Fibroblast of villous mesenchyme (primary cell): ENCODE results near the gene MICAL1. TPM values are rescaled to one million over a fixed set of nuclear protein-coding genes. Genes with fewer than 3 reads are reported as not detected.

Experiments
- DNase-seq: peaks from one replicate; pipeline ENCODE4 v3.0.0-alpha.2; 2010; ENCODE audit warnings: low read depth
- H3K4me3 ChIP-seq: 2 replicates; pipeline ENCODE4 v1.5.1; 2011; ENCODE audit warnings: low read depth, mild to moderate bottlenecking, low read length
- CTCF ChIP-seq: IDR thresholded peaks from 2 replicates; pipeline ENCODE4 v1.5.1; 2012; ENCODE audit warnings: low read depth, mild to moderate bottlenecking, low read length; ENCODE audit not compliant: insufficient read depth
- total RNA-seq: library from RNA; depleted of rRNA; stranded (reverse); fragments of >200 nt; gene quantifications from 2 replicates; pipeline ENCODE4 v1.2.3, GENCODE V29; 2012

The MICAL1 gene
- total RNA-seq, 1 donor: 55.3 TPM

- DNase-seq: no peak
- no peak for TF ChIP-seq CTCF
- no peak overlapping the region for H3K4me3 ChIP-seq
These were observed 6.3 kb downstream of the MICAL1 start for GRCh38 chr6:109449064-109449794.

- TF ChIP-seq CTCF: no peak
- H3K4me3 ChIP-seq: no peak overlapping the region
- no peak for DNase-seq
These were observed 7.0 kb downstream of the MICAL1 start for GRCh38 chr6:109448615-109449014.

GRCh38 chr6:109447878-109448555 lies 7.6 kb downstream of the MICAL1 start:
- no peak overlapping the region for H3K4me3 ChIP-seq
- no peak for TF ChIP-seq CTCF
- no peak for DNase-seq

- DNase-seq: no peak
- no peak for TF ChIP-seq CTCF
- no peak overlapping the region for H3K4me3 ChIP-seq
These were observed 8.5 kb downstream of the MICAL1 start for GRCh38 chr6:109447087-109447486.

- DNase-seq: no peak
- TF ChIP-seq CTCF: no peak
- H3K4me3 ChIP-seq: no peak overlapping the region
These were observed 9.0 kb downstream of the MICAL1 start for GRCh38 chr6:109446541-109446940.

GRCh38 chr6:109446072-109446471 lies 9.5 kb downstream of the MICAL1 start:
- no peak for DNase-seq
- no peak overlapping the region for H3K4me3 ChIP-seq
- no peak for TF ChIP-seq CTCF
